ENCODE measurements around the gene ATF7IP2. TPM values are rescaled to one million over a fixed set of nuclear protein-coding genes. Genes with fewer than 3 reads are reported as not detected.

Gene ATF7IP2, protein sequence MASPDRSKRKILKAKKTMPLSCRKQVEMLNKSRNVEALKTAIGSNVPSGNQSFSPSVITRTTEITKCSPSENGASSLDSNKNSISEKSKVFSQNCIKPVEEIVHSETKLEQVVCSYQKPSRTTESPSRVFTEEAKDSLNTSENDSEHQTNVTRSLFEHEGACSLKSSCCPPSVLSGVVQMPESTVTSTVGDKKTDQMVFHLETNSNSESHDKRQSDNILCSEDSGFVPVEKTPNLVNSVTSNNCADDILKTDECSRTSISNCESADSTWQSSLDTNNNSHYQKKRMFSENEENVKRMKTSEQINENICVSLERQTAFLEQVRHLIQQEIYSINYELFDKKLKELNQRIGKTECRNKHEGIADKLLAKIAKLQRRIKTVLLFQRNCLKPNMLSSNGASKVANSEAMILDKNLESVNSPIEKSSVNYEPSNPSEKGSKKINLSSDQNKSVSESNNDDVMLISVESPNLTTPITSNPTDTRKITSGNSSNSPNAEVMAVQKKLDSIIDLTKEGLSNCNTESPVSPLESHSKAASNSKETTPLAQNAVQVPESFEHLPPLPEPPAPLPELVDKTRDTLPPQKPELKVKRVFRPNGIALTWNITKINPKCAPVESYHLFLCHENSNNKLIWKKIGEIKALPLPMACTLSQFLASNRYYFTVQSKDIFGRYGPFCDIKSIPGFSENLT
- 1.6 and 3.7 TPM in 2 replicates for total RNA-seq

DNA sequence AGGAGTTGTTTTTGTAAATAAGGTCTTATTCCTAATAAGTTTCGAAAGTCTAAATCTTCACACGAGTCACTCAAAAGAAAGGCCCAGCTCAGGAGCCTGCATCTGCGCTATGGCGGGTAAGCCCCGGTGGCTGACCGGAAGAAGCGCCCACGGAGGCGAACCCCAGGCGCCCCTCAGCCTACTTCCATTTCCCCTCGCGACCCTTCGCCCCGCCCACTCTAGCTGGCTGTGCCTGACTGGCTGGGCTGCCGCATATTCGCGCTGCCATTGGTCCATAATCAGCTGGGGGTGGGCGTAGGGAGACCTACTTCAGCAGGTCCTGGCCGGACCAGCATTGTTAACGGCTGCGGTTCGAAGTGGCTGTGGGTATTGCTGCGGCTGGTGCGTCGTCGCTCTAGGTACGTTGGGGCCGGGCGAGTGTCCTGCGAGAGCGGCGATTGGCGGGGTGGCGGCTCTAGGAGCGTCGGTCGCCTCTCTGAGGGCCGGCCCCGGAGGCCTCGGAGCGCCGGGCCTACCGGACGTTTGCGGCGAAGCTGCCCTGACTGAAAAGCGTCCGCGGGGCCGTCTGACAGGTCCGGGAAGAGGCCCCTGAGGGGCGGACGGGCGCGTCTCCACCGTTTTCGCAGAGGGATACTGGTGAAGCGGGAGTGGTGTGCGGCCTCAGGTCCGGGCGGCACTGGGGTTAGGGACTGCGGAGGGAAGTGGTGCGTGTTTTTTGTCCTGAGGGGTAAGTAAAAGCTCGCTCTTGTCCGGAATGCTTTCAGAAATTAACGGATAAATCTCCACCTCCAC is at the start of gene ATF7IP2:
Gene ATF7IP2 (plus strand): TSS at position 337 of the 792 bp plus-strand sequence. CDS start 44,560 bp downstream, outside the sequence.

Other genes with a start within 250 kb of the ATF7IP2 start
- 0.20 and 0.67 TPM in 2 replicates for gene GRIN2A, start 203.6 kb upstream of the ATF7IP2 start, total RNA-seq
- gene EMP2, start 194.5 kb downstream of the ATF7IP2 start, total RNA-seq: 15.8 and 17.7 TPM in 2 replicates

Measured in mammary microvascular endothelial cell (primary cell).